Skeletal muscle tissue (tissue), 4 donors: ENCODE data around the gene MEIKIN. TPM values are rescaled to one million over a fixed set of nuclear protein-coding genes. Genes with fewer than 3 reads are reported as not detected.
"Not testable (repeated sequence)": the region's sequence is repeated elsewhere in the genome, so short reads cannot be mapped to it uniquely, and the experiment has no call there.

Experiments used
- H3K27ac ChIP-seq: one replicate; pipeline ENCODE4 v1.7.0; 2013; ENCODE audit warnings: mild to moderate bottlenecking, low read depth, low read length, inconsistent platforms
- H3K27me3 ChIP-seq, 3 donors: one replicate each; pipeline ENCODE4 v1.7.0; 2013; ENCODE audit warnings: low read length in 3 of 3; ENCODE audit not compliant: control insufficient read depth in 3 of 3, insufficient read depth in 3 of 3
- H3K36me3 ChIP-seq, 3 donors: one replicate each; pipeline ENCODE4 v1.7.0; 2013; ENCODE audit warnings: low read length in 3 of 3; ENCODE audit not compliant: control insufficient read depth in 3 of 3, insufficient read depth in 3 of 3
- H3K4me1 ChIP-seq, 3 donors: one replicate each; pipeline ENCODE4 v1.7.0; 2013; ENCODE audit warnings: low read length in 3 of 3, mild to moderate bottlenecking in 3 of 3; ENCODE audit not compliant: control insufficient read depth in 3 of 3, insufficient read depth in 3 of 3
- H3K4me3 ChIP-seq, 3 donors: one replicate each; pipeline ENCODE4 v1.7.0; 2013; ENCODE audit warnings: low read length in 3 of 3
- H3K9ac ChIP-seq, 3 donors: one replicate each; pipeline ENCODE4 v1.7.0; 2013; ENCODE audit warnings: low read length in 3 of 3, mild to moderate bottlenecking in 3 of 3, moderate library complexity in 2 of 3, low read depth in 1 of 3
- H3K9me3 ChIP-seq, 3 donors: one replicate each; pipeline ENCODE4 v1.7.0; 2013; ENCODE audit warnings: low read length in 3 of 3; ENCODE audit not compliant: control insufficient read depth in 3 of 3
- total RNA-seq: library from RNA; depleted of rRNA; stranded (reverse); fragments of >200 nt; gene quantifications from one replicate; pipeline ENCODE4 v1.2.3, GENCODE V29; 2014
- donor health status: Osteomylitis.

The MEIKIN gene
- total RNA-seq, 1 donor from 2014 or later = 0.52 TPM

- Histone ChIP-seq H3K4me1 (peaks cover 0 to 13% (median 3%) of the 10 kb centered on the region in 3 donors), H3K27ac (no peak overlapping the region), H3K9ac (no peak overlapping the region), H3K9me3 (no peaks in the 10 kb centered on the region), H3K4me3 (no peak overlapping the region), H3K36me3 (no peaks in the 10 kb centered on the region), H3K27me3 (no peaks in the 10 kb centered on the region)
Observed at GRCh38 chr5:131783357-131783756, 162.1 kb downstream of the MEIKIN start.

DNA sequence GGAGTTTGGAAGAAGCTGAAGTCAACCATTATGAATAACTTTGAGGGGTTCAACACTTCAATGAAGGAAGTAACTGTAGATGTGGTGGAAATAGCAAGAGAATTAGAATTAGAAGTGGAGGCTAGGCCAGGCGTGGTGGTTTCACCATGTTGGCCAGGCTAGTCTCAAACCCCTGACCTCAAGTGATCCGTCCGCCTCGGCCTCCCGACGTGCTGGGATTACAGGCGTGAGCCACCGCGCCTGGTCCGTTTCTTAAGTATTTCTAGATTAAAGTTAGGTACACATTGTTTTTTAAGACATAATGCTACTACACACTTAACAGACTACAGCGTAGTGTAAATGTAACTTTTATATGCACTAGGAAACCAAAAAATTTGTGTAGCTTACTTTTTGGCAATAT lies 162.7 kb downstream of the MEIKIN start:
- Histone ChIP-seq H3K4me1 (peaks cover 0 to 10% (median 1%) of the 10 kb centered on the region in 3 donors), H3K36me3 (no peaks in the 10 kb centered on the region)

GRCh38 chr5:131778141-131778540 lies 167.3 kb downstream of the MEIKIN start:
- not testable (repeated sequence) for H3K9ac ChIP-seq, H3K9me3 ChIP-seq, H3K27me3 ChIP-seq, H3K27ac ChIP-seq, H3K36me3 ChIP-seq, H3K4me3 ChIP-seq
- peaks cover 16 to 19% (median 17%) of the 10 kb centered on the region in 3 donors for H3K4me1 ChIP-seq

More for the DNA sequence above, 162.7 kb downstream of the MEIKIN start:
- H3K27ac ChIP-seq = no peak overlapping the region
- no peaks in the 10 kb centered on the region for H3K27me3 ChIP-seq
- H3K9me3 ChIP-seq = no peaks in the 10 kb centered on the region
- no peak overlapping the region for H3K4me3 ChIP-seq
- H3K9ac ChIP-seq = no peak overlapping the region

GRCh38 chr5:131776450-131776849 lies 169.0 kb downstream of the MEIKIN start:
- H3K9ac ChIP-seq = no peak overlapping the region
- no peaks in the 10 kb centered on the region for H3K27me3 ChIP-seq
- no peak overlapping the region for H3K4me3 ChIP-seq
- no peaks in the 10 kb centered on the region for H3K9me3 ChIP-seq
- no peaks in the 10 kb centered on the region for H3K36me3 ChIP-seq
- no peak overlapping the region for H3K27ac ChIP-seq
- H3K4me1 ChIP-seq = peaks cover 25 to 29% (median 26%) of the 10 kb centered on the region in 3 donors

GRCh38 chr5:131774652-131775367 lies 170.7 kb downstream of the MEIKIN start:
- H3K27me3 ChIP-seq = no peaks in the 10 kb centered on the region
- peak overlapping the region; percentile 70 for H3K27ac ChIP-seq
- no peaks in the 10 kb centered on the region for H3K36me3 ChIP-seq
- H3K4me3 ChIP-seq = peak overlapping the region in 1 of 3 donors; percentile 4
- peak overlapping the region; percentile 2 to 43 (median 34) for H3K9ac ChIP-seq
- no peaks in the 10 kb centered on the region for H3K9me3 ChIP-seq
- H3K4me1 ChIP-seq = peaks cover 25 to 32% (median 28%) of the 10 kb centered on the region in 3 donors

DNA sequence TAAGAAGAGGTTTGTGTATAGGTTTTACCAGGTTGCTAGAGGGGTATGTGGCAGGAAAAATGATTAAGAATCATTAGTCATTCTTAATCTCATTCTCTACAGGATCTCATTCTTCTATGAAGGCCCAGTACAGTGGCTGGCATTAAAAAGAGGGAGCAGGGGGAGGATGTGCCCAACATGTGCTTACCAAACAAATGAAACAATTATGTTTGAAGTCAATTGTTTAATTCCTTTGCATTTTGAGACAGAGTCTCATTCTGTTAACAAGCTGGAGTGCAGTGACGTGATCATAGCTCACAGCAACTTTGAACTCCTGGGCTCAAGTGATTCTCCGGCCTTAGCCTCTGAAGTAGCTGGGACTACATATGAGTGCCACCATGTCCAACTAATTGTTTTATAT lies 171.7 kb downstream of the MEIKIN start:
- Histone ChIP-seq H3K9me3 (no peaks in the 10 kb centered on the region), H3K27ac (peak overlapping the region; percentile 70), H3K4me1 (peaks cover 28 to 32% (median 28%) of the 10 kb centered on the region in 3 donors), H3K27me3 (no peaks in the 10 kb centered on the region), H3K4me3 (no peak overlapping the region), H3K36me3 (no peaks in the 10 kb centered on the region), H3K9ac (no peak overlapping the region)

- no peaks in the 10 kb centered on the region for H3K9me3 ChIP-seq
- no peak overlapping the region for H3K4me3 ChIP-seq
- no peak overlapping the region for H3K27ac ChIP-seq
- H3K36me3 ChIP-seq = no peaks in the 10 kb centered on the region
- H3K9ac ChIP-seq = no peak overlapping the region
- H3K4me1 ChIP-seq = peaks cover 27 to 32% (median 29%) of the 10 kb centered on the region in 3 donors
- H3K27me3 ChIP-seq = no peaks in the 10 kb centered on the region
Observed at GRCh38 chr5:131771692-131772091, 173.8 kb downstream of the MEIKIN start.

DNA sequence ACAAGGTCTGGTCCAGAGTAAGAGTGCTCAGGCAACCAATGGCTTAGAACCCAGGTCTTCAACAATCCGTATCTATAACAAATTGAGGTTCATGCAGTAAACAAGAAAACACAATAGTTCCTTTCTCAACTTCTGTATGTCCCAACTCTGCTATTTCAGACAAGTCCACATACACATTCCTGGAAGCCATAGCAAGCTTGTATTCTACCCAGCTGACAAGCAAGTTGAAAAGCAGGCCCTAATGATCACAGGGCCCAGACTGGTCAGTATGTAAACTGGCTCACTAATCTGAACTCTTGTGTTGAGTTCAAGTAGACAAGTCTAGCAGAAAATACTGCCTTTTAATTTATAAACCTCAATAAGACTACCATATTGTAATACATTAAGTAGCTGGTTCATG lies 175.5 kb downstream of the MEIKIN start:
- Histone ChIP-seq H3K4me1 (peaks cover 17 to 27% (median 25%) of the 10 kb centered on the region in 3 donors), H3K27ac (no peak overlapping the region), H3K9ac (no peak overlapping the region), H3K27me3 (no peaks in the 10 kb centered on the region), H3K9me3 (no peaks in the 10 kb centered on the region), H3K4me3 (no peak overlapping the region), H3K36me3 (peaks cover 0 to 2% (median 0%) of the 10 kb centered on the region in 3 donors)

DNA sequence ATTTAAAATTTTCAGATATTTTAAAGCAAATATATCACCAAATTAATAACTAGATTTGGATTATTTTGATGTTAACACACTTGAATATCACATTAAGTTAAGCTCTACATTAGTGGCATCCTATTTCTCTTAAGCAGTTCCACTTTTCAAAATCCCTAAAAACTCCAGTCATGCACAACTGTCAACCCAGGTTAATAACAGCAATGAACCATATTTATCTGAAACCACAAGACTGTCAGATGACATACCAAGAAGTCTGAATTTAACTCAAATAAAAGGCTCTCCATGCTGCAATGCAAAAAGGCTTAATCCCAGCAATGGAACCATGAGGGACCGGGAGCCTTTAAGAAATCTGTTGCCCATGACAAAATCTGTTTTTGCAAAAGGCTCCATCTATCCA lies 176.1 kb downstream of the MEIKIN start:
- peaks cover 0 to 5% (median 0%) of the 10 kb centered on the region in 3 donors for H3K36me3 ChIP-seq
- no peaks in the 10 kb centered on the region for H3K9me3 ChIP-seq
- no peaks in the 10 kb centered on the region for H3K27me3 ChIP-seq
- no peak overlapping the region for H3K4me3 ChIP-seq
- H3K4me1 ChIP-seq = peaks cover 17 to 27% (median 25%) of the 10 kb centered on the region in 3 donors
- H3K9ac ChIP-seq = no peak overlapping the region
- H3K27ac ChIP-seq = no peak overlapping the region

- no peaks in the 10 kb centered on the region for H3K27me3 ChIP-seq
- peaks cover 9 to 18% (median 18%) of the 10 kb centered on the region in 3 donors for H3K4me1 ChIP-seq
Observed at GRCh38 chr5:131767891-131768290, 177.6 kb downstream of the MEIKIN start.

More at GRCh38 chr5:131767891-131768290, 177.6 kb downstream of the MEIKIN start:
- Histone ChIP-seq H3K9ac (no peak overlapping the region), H3K9me3 (peaks cover 0 to 4% (median 0%) of the 10 kb centered on the region in 3 donors), H3K4me3 (no peak overlapping the region), H3K27ac (no peak overlapping the region), H3K36me3 (peaks cover 0 to 5% (median 0%) of the 10 kb centered on the region in 3 donors)
